HCT116 (cell line): ENCODE data around the gene TPI1.

Experiments
- CBX3 ChIP-seq: IDR thresholded peaks from 2 replicates; pipeline ENCODE4 v1.6.1; 2012; ENCODE audit warnings: low read depth
- EGR1 ChIP-seq: IDR thresholded peaks from 2 replicates; pipeline ENCODE4 v1.6.1; 2012; ENCODE audit warnings: low read depth
- EZH2 ChIP-seq: fragments of 200-600 bp; sonication (generic); IDR thresholded peaks from 2 replicates; pipeline ENCODE4 v1.6.1; 2017; ENCODE audit warnings: antibody characterized with exemption, mixed run types
- EZH2phosphoT487 ChIP-seq: fragments of 200-600 bp; IDR thresholded peaks from 2 replicates; pipeline ENCODE4 v1.6.1; 2018; ENCODE audit warnings: antibody characterized with exemption, borderline replicate concordance
- POLR2A ChIP-seq: IDR thresholded peaks from 2 replicates; pipeline ENCODE4 v1.7.0; 2011; ENCODE audit warnings: borderline replicate concordance; ENCODE audit not compliant: insufficient read depth, insufficient read length; ENCODE audit errors: extremely low read depth
- POLR2AphosphoS5 ChIP-seq: IDR thresholded peaks from 2 replicates; pipeline ENCODE4 v1.6.1; 2011; ENCODE audit warnings: mild to moderate bottlenecking, low read depth, low read length, moderate library complexity
- SIN3A ChIP-seq: IDR thresholded peaks from 2 replicates; pipeline ENCODE4 v1.6.1; 2012; ENCODE audit warnings: low read depth
- SP1 ChIP-seq: IDR thresholded peaks from 2 replicates; pipeline ENCODE4 v1.6.1; 2012; ENCODE audit warnings: low read depth
- SRF ChIP-seq: IDR thresholded peaks from 2 replicates; pipeline ENCODE4 v1.6.1; 2012; ENCODE audit warnings: low read depth
- YY1 ChIP-seq: IDR thresholded peaks from 2 replicates; pipeline ENCODE4 v1.6.1; 2011; ENCODE audit warnings: low read length, low read depth, moderate library complexity, mild to moderate bottlenecking; ENCODE audit not compliant: insufficient replicate concordance; ENCODE audit errors: extremely low read depth
- ZFX ChIP-seq: fragments of 450-650 bp; IDR thresholded peaks from 2 replicates; pipeline ENCODE4 v1.6.1; 2017
- ZNF274 ChIP-seq: fragments of 200-500 bp; sonication (Bioruptor generic); IDR thresholded peaks from 2 replicates; pipeline ENCODE4 v1.6.1; 2014; ENCODE audit warnings: mild to moderate bottlenecking, low read depth, low read length, inconsistent platforms
- TF ChIP-seq, protein P1 (sequence below), 3 experiments: fragments of 200-600 bp in 1 of 3; sonication (generic) in 1 of 3; IDR thresholded peaks in 2 of 3; conservative IDR thresholded peaks in 1 of 3; 2 replicates each; pipeline ENCODE4 v1.5.1; 2012 to 2017; ENCODE audit warnings: low read depth in 2 of 3, low read length in 2 of 3, antibody characterized with exemption in 1 of 3, borderline replicate concordance in 1 of 3, control low read depth in 1 of 3, mild to moderate bottlenecking in 1 of 3, mixed read lengths in 1 of 3, mixed run types in 1 of 3, moderate library complexity in 1 of 3; ENCODE audit not compliant: insufficient read depth in 1 of 3
- TF ChIP-seq, protein P2 (sequence below): IDR thresholded peaks from 2 replicates; pipeline ENCODE4 v1.6.1; 2012; ENCODE audit warnings: low read depth

DNA sequence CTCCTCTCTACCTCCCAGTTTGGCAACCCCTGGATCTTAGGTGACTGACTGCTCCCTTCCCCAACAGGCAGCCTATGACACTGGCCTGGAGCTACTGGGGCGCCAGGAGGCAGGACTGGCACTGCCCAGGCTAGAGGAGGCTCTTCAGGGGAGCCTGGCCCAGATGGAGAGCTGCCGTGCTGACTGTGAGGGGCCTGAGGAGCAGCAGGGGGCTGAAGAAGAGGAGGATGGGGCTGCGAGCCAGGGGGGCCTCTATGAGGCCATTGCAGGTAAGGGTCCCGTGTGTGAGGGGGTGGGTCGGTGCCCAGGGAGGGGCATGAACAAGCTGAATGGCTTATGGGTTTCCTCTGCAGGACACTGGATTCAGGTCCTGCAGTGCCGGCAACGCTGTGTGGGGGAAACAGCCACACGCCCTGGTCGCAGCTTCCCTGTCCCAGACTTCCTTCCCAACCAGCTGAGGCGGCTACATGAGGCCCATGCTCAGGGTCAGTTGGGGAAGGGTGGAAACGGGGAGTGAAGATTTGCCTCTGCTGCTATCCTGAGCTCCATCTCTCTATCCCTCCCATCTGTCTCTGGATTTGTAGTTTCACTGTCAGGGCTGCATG, 36.9 kb upstream of the TPI1 start:
- no peak for TF ChIP-seq SRF
- TF ChIP-seq, protein P1, sequence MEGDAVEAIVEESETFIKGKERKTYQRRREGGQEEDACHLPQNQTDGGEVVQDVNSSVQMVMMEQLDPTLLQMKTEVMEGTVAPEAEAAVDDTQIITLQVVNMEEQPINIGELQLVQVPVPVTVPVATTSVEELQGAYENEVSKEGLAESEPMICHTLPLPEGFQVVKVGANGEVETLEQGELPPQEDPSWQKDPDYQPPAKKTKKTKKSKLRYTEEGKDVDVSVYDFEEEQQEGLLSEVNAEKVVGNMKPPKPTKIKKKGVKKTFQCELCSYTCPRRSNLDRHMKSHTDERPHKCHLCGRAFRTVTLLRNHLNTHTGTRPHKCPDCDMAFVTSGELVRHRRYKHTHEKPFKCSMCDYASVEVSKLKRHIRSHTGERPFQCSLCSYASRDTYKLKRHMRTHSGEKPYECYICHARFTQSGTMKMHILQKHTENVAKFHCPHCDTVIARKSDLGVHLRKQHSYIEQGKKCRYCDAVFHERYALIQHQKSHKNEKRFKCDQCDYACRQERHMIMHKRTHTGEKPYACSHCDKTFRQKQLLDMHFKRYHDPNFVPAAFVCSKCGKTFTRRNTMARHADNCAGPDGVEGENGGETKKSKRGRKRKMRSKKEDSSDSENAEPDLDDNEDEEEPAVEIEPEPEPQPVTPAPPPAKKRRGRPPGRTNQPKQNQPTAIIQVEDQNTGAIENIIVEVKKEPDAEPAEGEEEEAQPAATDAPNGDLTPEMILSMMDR (IDR thresholded peaks at IDR 0.05 in 2 of 3, conservative IDR thresholded peaks at IDR 0.05 in 1 of 3; ENCODE audit: borderline replicate concordance in 1 of 3, insufficient read depth in 1 of 3, low read depth in 2 of 3, low read length in 2 of 3) = no peak
- no peak for TF ChIP-seq EGR1
- no peak for TF ChIP-seq YY1
- TF ChIP-seq POLR2A = no peak
- TF ChIP-seq SIN3A = no peak
- TF ChIP-seq POLR2AphosphoS5 = no peak
- TF ChIP-seq, protein P2, sequence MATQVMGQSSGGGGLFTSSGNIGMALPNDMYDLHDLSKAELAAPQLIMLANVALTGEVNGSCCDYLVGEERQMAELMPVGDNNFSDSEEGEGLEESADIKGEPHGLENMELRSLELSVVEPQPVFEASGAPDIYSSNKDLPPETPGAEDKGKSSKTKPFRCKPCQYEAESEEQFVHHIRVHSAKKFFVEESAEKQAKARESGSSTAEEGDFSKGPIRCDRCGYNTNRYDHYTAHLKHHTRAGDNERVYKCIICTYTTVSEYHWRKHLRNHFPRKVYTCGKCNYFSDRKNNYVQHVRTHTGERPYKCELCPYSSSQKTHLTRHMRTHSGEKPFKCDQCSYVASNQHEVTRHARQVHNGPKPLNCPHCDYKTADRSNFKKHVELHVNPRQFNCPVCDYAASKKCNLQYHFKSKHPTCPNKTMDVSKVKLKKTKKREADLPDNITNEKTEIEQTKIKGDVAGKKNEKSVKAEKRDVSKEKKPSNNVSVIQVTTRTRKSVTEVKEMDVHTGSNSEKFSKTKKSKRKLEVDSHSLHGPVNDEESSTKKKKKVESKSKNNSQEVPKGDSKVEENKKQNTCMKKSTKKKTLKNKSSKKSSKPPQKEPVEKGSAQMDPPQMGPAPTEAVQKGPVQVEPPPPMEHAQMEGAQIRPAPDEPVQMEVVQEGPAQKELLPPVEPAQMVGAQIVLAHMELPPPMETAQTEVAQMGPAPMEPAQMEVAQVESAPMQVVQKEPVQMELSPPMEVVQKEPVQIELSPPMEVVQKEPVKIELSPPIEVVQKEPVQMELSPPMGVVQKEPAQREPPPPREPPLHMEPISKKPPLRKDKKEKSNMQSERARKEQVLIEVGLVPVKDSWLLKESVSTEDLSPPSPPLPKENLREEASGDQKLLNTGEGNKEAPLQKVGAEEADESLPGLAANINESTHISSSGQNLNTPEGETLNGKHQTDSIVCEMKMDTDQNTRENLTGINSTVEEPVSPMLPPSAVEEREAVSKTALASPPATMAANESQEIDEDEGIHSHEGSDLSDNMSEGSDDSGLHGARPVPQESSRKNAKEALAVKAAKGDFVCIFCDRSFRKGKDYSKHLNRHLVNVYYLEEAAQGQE = no peak
- TF ChIP-seq EZH2 = no peak
- no peak for TF ChIP-seq ZNF274
- TF ChIP-seq ZFX = no peak
- TF ChIP-seq CBX3 = no peak
- no peak for TF ChIP-seq EZH2phosphoT487
- TF ChIP-seq SP1 = no peak
